Measurements from ENCODE around the gene PDS5B.

The PDS5B gene

DNA sequence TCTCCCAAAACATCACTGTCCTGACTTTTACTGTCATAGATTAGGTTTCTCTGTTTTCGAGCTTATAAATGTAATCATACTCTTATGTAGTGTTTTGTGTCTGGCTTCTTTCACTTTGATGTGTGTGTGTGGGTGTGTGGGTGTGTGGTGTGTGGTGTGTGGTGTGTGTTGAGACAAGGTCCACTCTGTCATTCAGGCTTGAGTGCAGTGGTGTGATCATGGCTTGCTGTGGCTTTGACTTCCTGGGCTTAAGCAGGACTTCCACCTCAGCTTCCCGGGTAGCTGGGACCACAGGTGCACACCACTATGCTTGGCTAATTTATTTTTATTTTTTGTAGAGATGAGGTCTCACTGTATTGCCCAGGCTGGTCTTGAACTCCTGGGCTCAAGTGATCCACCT lies 59.6 kb downstream of the PDS5B start:
- no peak overlapping the region for H3K4me3 ChIP-seq (ENCODE audit: low read depth, low read length)
- no peak for DNase-seq (ENCODE audit: low read depth)
- TF ChIP-seq, protein P1, sequence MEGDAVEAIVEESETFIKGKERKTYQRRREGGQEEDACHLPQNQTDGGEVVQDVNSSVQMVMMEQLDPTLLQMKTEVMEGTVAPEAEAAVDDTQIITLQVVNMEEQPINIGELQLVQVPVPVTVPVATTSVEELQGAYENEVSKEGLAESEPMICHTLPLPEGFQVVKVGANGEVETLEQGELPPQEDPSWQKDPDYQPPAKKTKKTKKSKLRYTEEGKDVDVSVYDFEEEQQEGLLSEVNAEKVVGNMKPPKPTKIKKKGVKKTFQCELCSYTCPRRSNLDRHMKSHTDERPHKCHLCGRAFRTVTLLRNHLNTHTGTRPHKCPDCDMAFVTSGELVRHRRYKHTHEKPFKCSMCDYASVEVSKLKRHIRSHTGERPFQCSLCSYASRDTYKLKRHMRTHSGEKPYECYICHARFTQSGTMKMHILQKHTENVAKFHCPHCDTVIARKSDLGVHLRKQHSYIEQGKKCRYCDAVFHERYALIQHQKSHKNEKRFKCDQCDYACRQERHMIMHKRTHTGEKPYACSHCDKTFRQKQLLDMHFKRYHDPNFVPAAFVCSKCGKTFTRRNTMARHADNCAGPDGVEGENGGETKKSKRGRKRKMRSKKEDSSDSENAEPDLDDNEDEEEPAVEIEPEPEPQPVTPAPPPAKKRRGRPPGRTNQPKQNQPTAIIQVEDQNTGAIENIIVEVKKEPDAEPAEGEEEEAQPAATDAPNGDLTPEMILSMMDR (IDR thresholded peaks at IDR 0.05; ENCODE audit: control insufficient read depth, extremely low read depth, insufficient read depth): no peak

GRCh38 chr13:32647926-32648325 lies 61.7 kb downstream of the PDS5B start:
- H3K4me3 ChIP-seq (ENCODE audit: low read depth, low read length): no peak overlapping the region
- TF ChIP-seq, protein P1 (IDR thresholded peaks at IDR 0.05; ENCODE audit: control insufficient read depth, extremely low read depth, insufficient read depth): no peak
- DNase-seq (ENCODE audit: low read depth): no peak

DNA sequence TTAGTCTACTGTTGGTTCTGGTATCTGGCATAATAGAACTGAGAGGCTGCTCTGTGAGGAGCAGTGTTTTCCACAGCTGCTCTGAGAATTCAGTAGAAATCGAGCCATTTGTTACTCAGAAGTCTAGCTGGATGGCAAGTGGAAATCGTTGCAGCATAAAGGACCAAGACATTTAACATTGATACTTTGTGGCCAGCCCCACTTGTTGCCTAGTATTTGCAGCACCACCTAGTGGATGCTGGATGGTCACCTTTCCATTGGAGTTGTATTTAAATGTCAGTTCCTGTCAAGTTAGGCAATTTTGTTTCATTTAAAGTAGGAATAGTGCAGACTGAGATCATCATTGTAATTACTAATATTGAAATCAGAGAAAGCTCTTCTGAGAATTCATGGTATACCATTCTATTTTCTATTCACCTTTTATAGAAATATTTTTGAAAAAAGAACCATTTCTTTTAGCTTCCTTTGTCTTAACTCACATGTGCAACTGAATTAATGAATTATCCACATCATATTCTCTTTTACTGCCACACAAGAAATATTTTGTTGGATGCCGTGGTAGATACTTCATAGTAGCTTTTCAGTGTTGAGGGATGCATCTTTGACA lies 64.6 kb downstream of the PDS5B start:
- no peak for DNase-seq (ENCODE audit: low read depth)
- TF ChIP-seq, protein P1 (IDR thresholded peaks at IDR 0.05; ENCODE audit: control insufficient read depth, extremely low read depth, insufficient read depth): peak; percentile 75

DNA sequence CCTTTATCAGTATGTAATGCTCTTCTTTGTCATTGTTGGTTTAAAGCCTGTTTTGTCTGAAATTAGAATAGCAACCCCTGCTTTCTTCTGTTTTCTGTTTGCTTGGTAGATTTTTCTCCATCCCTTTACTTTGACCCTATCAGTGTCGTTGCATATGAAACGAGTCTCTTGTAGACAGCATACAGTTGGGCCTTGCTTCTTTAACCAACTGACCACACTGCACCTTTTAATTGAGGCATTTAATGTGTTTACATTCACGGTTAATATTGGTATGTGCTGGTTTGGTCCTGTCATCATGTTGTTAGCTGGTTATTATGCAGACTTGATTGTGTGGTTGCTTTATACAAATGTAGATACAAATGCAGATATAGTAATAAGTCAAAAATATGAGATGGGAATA lies 71.1 kb downstream of the PDS5B start:
- no peak overlapping the region for H3K4me3 ChIP-seq (ENCODE audit: low read depth, low read length)
- TF ChIP-seq, protein P1 (IDR thresholded peaks at IDR 0.05; ENCODE audit: control insufficient read depth, extremely low read depth, insufficient read depth): no peak
- DNase-seq (ENCODE audit: low read depth): no peak

More for the DNA sequence above, 64.6 kb downstream of the PDS5B start:
- no peak overlapping the region for H3K4me3 ChIP-seq (ENCODE audit: low read depth, low read length)

DNA sequence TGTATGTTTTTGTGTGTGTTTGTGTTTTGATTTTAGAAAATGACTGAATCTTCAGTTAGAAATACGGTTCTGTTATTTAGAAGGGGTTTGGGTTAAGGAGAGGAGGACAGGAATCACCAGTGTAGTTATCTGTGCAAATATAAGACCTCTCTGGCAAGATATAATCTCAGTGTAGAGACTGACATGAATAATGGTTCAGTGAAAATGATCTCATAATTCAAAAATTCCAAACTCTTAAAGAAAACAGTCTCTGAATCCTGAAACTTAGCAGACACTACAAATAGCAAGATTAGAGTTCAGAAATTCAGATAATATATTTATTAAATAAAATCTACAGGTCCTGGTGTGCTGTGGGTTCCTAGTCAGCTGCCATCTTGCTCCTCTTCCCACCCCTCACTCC lies 73.5 kb downstream of the PDS5B start:
- TF ChIP-seq, protein P1 (IDR thresholded peaks at IDR 0.05; ENCODE audit: control insufficient read depth, extremely low read depth, insufficient read depth): no peak
- no peak for DNase-seq (ENCODE audit: low read depth)
- no peak overlapping the region for H3K4me3 ChIP-seq (ENCODE audit: low read depth, low read length)

GRCh38 chr13:32660227-32660626 lies 74.0 kb downstream of the PDS5B start:
- no peak overlapping the region for H3K4me3 ChIP-seq (ENCODE audit: low read depth, low read length)
- peak; percentile 65 for DNase-seq (ENCODE audit: low read depth)
- TF ChIP-seq, protein P1 (IDR thresholded peaks at IDR 0.05; ENCODE audit: control insufficient read depth, extremely low read depth, insufficient read depth): no peak

DNA sequence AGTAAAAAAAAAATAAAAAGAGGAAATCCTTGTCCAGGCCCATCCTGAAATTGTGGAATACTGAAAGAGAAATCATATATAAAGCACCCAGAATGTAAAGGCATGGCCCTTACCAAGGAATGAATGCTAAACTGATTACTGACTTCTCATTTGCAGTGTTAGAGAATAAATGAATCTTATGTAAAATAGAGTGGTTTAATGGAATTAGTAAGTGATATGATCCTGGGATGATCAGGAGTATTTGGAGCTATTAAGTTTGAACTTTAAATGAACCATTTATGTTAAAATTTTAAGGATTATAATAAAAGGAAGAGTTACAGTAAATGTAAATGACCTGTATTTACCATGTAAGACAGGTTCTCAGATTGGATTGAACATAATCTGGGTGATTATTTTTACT lies 75.4 kb downstream of the PDS5B start:
- DNase-seq (ENCODE audit: low read depth): no peak
- TF ChIP-seq, protein P1 (IDR thresholded peaks at IDR 0.05; ENCODE audit: control insufficient read depth, extremely low read depth, insufficient read depth): no peak
- no peak overlapping the region for H3K4me3 ChIP-seq (ENCODE audit: low read depth, low read length)
